Keratinocyte (primary cell): ENCODE measurements around the gene ANO10. TPM values are rescaled to one million over a fixed set of nuclear protein-coding genes. Genes with fewer than 3 reads are reported as not detected.

Experiments used
- DNase-seq: peaks from one replicate; pipeline ENCODE4 v3.0.0-alpha.2; 2011; ENCODE audit warnings: low read depth, missing footprints, low spot score
- FAIRE-seq: peaks from 2 replicates; lab custom pipeline; 2011; peaks lifted over from hg19 to GRCh38; lab: Jason Lieb, UNC
- H2AFZ ChIP-seq: 2 replicates; pipeline ENCODE4 v1.6.0; 2012; ENCODE audit warnings: low read length, control low read depth, inconsistent platforms; ENCODE audit not compliant: control insufficient read depth
- H3K27ac ChIP-seq: 2 replicates; pipeline ENCODE4 v1.5.1; 2011; ENCODE audit warnings: low read length; ENCODE audit not compliant: control insufficient read depth, insufficient read depth
- H3K27me3 ChIP-seq: 3 replicates; pipeline ENCODE4 v1.6.0; 2011; ENCODE audit warnings: low read length; ENCODE audit not compliant: control insufficient read depth, insufficient read depth; ENCODE audit errors: extremely low read depth
- H3K36me3 ChIP-seq, 2 experiments: 2 replicates in 1 of 2; 3 replicates in 1 of 2; pipeline ENCODE4 v1.5.1; 2011; ENCODE audit warnings: low read length in 2 of 2, mild to moderate bottlenecking in 1 of 2; ENCODE audit not compliant: control insufficient read depth in 2 of 2, insufficient read depth in 2 of 2; ENCODE audit errors: extremely low read depth in 1 of 2
- H3K4me1 ChIP-seq: 3 replicates; pipeline ENCODE4 v1.5.1; 2011; ENCODE audit warnings: low read length; ENCODE audit not compliant: control insufficient read depth, insufficient read depth; ENCODE audit errors: extremely low read depth
- H3K4me2 ChIP-seq: 3 replicates; pipeline ENCODE4 v1.6.0; 2011; ENCODE audit warnings: low read depth, low read length; ENCODE audit not compliant: control insufficient read depth, insufficient read depth; ENCODE audit errors: extremely low read depth
- H3K4me3 ChIP-seq, 3 experiments: fragments of 200-600 bp in 1 of 3; sonication (generic) in 1 of 3; 2 replicates in 2 of 3; 3 replicates in 1 of 3; pipeline ENCODE4 v1.5.1; 2011 to 2016; ENCODE audit warnings: low read length in 3 of 3, mild to moderate bottlenecking in 3 of 3, control low read depth in 2 of 3, inconsistent platforms in 1 of 3, low read depth in 1 of 3, mixed read lengths in 1 of 3, mixed run types in 1 of 3, moderate library complexity in 1 of 3; ENCODE audit not compliant: control insufficient read depth in 2 of 3, insufficient read depth in 2 of 3; ENCODE audit errors: extremely low read depth in 1 of 3
- H3K79me2 ChIP-seq: 2 replicates; pipeline ENCODE4 v1.6.0; 2012; ENCODE audit warnings: low read length; ENCODE audit not compliant: control insufficient read depth, insufficient read depth
- H3K9ac ChIP-seq: 3 replicates; pipeline ENCODE4 v1.6.0; 2011; ENCODE audit warnings: low read length; ENCODE audit not compliant: control insufficient read depth, insufficient read depth; ENCODE audit errors: extremely low read depth
- H3K9me1 ChIP-seq: 3 replicates; pipeline ENCODE4 v1.6.0; 2011; ENCODE audit warnings: low read length; ENCODE audit not compliant: control insufficient read depth, insufficient read depth; ENCODE audit errors: extremely low read depth
- H3K9me3 ChIP-seq: 2 replicates; pipeline ENCODE4 v1.5.1; 2012; ENCODE audit warnings: low read depth, low read length; ENCODE audit not compliant: control insufficient read depth
- H4K20me1 ChIP-seq: 3 replicates; pipeline ENCODE4 v1.6.0; 2011; ENCODE audit warnings: low read length; ENCODE audit not compliant: control insufficient read depth, insufficient read depth; ENCODE audit errors: extremely low read depth
- CTCF ChIP-seq, 3 experiments: IDR thresholded peaks in 1 of 3; conservative IDR thresholded peaks in 1 of 3; optimal IDR thresholded peaks in 1 of 3; 2 replicates in 2 of 3; 3 replicates in 1 of 3; pipeline versions ENCODE3 to v1.5.1; 2011; ENCODE audit warnings: low read length in 3 of 3, mild to moderate bottlenecking in 3 of 3, moderate library complexity in 2 of 3, control low read depth in 1 of 3, inconsistent platforms in 1 of 3; ENCODE audit not compliant: insufficient read depth in 2 of 3; ENCODE audit errors: extremely low read depth in 1 of 3
- EZH2 ChIP-seq: IDR thresholded peaks from one replicate; pipeline ENCODE4 v1.6.1; 2012; ENCODE audit warnings: inconsistent platforms, mild to moderate bottlenecking, low read length, moderate library complexity
- dilution Hi-C: fragments of 300-500 bp; cut with MboI; formaldehyde crosslinking; loops from one replicate; pipeline ENCODE4 v1.7.0; 2020; ENCODE audit warnings: low sequenced_read_pairs; ENCODE audit not compliant: extremely low pct_ligation_motif_present
- polyA plus RNA-seq, 5 experiments: library from polyadenylated mRNA; depleted of rRNA in 3 of 5; stranded (reverse) in 3 of 5; stranded (forward) in 1 of 5; unstranded in 1 of 5; fragments of >200 nt; gene quantifications; 1 replicate in 1 of 5; 2 replicates in 3 of 5; 3 replicates in 1 of 5; pipeline versions ENCODE4 v1.2.1 to v1.2.3, GENCODE V29; 2011 to 2012; ENCODE audit warnings: missing spikeins in 2 of 5, low read depth in 1 of 5, low replicate concordance in 1 of 5

Gene ANO10
- polyA plus RNA-seq, 1 donor (not counting 4 experiments of a cell fraction or from before 2014, with no cell fraction given) = 48.8 TPM

- TF ChIP-seq CTCF (optimal IDR thresholded peaks at IDR 0.05 in 1 of 3, IDR thresholded peaks at IDR 0.05 in 1 of 3, conservative IDR thresholded peaks at IDR 0.05 in 1 of 3; ENCODE audit: extremely low read depth in 1 of 3, insufficient read depth in 2 of 3, low read length in 3 of 3) = no peak
- no peak for TF ChIP-seq EZH2
- dilution Hi-C loops = no loop called here
- no peak for FAIRE-seq
- Histone ChIP-seq H2AFZ (no peak overlapping the region), H3K36me3 (peaks cover 0 to 1% of the 10 kb centered on the region in 2 experiments), H4K20me1 (no peaks in the 10 kb centered on the region), H3K4me1 (no peaks in the 10 kb centered on the region), H3K9ac (no peak overlapping the region), H3K27me3 (no peaks in the 10 kb centered on the region), H3K9me1 (no peaks in the 10 kb centered on the region), H3K79me2 (no peaks in the 10 kb centered on the region), H3K4me3 (no peak overlapping the region), H3K4me2 (no peak overlapping the region), H3K9me3 (no peaks in the 10 kb centered on the region), H3K27ac (no peak overlapping the region)
- DNase-seq = no peak
Observed at GRCh38 chr3:43528498-43529099, 93.2 kb downstream of the ANO10 start.

- no peaks in the 10 kb centered on the region for H3K27me3 ChIP-seq
- DNase-seq = no peak
- no peak overlapping the region for H3K4me2 ChIP-seq
- no peak overlapping the region for H3K9ac ChIP-seq
- TF ChIP-seq EZH2 = no peak
- TF ChIP-seq CTCF (optimal IDR thresholded peaks at IDR 0.05 in 1 of 3, IDR thresholded peaks at IDR 0.05 in 1 of 3, conservative IDR thresholded peaks at IDR 0.05 in 1 of 3; ENCODE audit: extremely low read depth in 1 of 3, insufficient read depth in 2 of 3, low read length in 3 of 3) = no peak
- H3K4me3 ChIP-seq = no peak overlapping the region
- dilution Hi-C loops = no loop called here
- peaks cover 0 to 1% of the 10 kb centered on the region in 2 experiments for H3K36me3 ChIP-seq
- H3K79me2 ChIP-seq = no peaks in the 10 kb centered on the region
- H3K9me3 ChIP-seq = no peaks in the 10 kb centered on the region
- H3K4me1 ChIP-seq = peaks cover 6% of the 10 kb centered on the region
- no peaks in the 10 kb centered on the region for H4K20me1 ChIP-seq
- no peaks in the 10 kb centered on the region for H3K9me1 ChIP-seq
- no peak overlapping the region for H2AFZ ChIP-seq
- no peak overlapping the region for H3K27ac ChIP-seq
- no peak for FAIRE-seq
Observed at GRCh38 chr3:43526956-43527355, 94.9 kb downstream of the ANO10 start.
